ENCODE measurements around the gene LRRFIP1.

Gene LRRFIP1

GRCh38 chr2:237597196-237598145 is 29.9 kb upstream of the LRRFIP1 start:
- DNase-seq = peak; percentile 21

- DNase-seq = peak; percentile 20
These were observed 28.7 kb upstream of the LRRFIP1 start for GRCh38 chr2:237598468-237599208.

- DNase-seq = peak; percentile 17
These were observed 27.8 kb upstream of the LRRFIP1 start for GRCh38 chr2:237599465-237600110.

DNA sequence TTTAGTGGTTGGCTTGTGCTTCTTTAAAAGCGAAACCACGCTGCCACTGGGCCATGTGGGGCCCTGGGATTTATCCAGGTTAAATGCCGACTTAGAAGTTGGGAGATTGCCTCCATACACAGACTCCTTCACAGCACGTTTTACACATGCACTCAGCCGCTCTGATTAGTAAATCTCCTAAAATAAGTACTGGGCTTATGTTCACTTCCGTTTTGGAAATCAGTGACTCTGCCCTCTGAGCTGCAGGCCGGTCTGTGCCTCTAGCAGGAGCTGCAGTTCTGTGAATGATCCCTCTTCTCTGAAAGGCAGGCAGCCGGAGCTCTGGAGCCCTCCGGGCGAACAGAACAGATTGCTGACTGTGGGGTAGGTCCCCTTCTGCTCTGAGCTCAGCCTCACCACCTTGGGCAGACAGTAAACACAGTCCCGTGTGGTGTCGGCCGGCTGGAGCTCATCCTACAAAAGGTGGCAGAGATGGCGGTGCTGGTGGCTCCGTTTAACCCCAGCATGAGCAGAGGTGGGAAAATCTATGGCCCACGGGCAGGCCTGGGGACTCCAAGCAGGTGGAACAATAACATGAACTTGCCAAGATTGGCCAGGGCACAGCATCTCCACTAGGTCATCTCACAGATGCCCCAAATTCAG is 27.1 kb upstream of the LRRFIP1 start:
- DNase-seq = peak; percentile 68

DNA sequence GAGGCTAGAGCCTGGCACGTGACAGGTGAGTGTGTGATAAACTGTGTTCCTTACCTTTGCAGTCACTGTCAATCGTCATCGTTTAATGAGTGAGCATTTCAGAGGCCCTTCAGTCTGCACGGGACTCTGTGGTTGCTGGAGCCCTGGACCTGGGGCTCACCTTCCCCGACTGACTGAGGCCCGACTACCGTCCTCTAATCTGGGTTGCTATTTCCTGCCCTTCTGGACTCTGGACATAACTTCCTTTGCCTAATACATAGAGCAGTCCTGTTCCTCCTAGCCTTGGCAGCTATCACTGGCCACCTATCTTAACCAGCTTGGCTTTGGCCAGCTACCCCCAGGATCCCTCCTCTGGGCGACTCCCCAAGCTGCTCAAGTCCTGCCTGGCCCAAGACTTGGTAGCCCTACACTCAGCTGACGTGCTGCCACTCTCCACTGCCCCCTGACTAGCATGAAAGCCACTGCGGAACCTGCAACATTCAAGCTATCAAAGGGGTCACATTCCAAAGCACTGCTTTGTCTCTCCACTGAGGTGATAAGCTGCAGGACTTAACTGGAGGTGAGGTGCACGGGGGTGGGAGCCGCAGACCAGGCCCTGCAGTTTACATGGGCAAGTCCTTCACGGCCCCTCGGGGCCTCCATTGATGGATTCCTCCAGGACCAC is 25.8 kb upstream of the LRRFIP1 start:
- peak; percentile 25 for DNase-seq

- DNase-seq = peak; percentile 6
These were observed 25.0 kb upstream of the LRRFIP1 start for GRCh38 chr2:237602409-237602808.

GRCh38 chr2:237603049-237603717 is 24.2 kb upstream of the LRRFIP1 start:
- DNase-seq = peak; percentile 12

DNA sequence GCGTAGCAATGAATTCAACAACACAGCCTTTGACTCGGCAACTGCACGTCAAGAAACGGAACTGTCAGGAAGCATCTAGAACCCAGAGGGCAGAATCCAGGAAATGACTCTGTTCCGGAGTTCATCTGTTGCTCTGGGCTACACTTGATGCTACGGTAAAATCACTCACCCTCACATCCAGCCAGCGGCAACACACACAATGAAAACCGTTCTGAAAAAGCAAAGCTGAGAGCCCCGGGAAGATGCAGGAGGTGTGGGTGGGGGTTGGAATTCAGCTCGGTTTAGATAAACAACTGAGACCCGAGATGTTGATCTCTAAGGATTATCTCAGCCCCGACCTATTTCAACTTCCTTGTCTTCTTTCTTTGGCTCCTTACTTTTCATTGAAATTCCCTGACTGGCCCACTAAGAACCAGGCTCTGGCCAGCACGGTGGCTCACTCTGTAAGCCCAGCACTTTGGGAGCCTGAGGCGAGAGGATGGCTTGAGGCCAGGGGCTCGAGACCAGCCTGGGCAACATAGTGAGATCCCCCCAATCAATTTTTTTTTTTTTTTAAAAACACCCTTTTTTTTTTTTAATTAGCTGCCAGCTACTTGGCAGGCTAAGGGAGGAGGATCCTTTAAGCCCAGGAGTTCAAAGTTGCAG is 23.5 kb upstream of the LRRFIP1 start:
- DNase-seq = peak; percentile 67

DNA sequence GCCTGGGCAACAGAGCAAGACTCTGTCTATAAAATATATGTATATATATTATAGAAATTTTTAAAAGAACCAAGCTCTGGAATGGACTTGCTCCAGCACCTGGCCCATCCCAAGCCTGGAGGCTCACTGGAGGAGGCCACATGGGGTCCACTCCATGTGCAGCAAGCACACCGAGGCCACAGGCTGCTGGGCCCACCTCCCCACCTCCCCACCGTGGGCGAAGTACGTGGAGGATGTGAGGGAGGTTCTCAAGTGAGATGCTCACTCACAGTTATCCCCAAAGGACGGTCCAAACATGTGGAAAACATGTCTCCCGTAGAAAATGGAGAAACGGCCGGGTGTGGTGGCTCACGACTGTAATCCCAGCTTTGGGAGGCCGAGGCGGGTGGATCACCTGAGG is 23.0 kb upstream of the LRRFIP1 start:
- DNase-seq = peak; percentile 10

- peak; percentile 32 for DNase-seq
These were observed 22.4 kb upstream of the LRRFIP1 start for GRCh38 chr2:237604960-237605359.

GRCh38 chr2:237606522-237606921 is 20.9 kb upstream of the LRRFIP1 start:
- peak; percentile 26 for DNase-seq

DNA sequence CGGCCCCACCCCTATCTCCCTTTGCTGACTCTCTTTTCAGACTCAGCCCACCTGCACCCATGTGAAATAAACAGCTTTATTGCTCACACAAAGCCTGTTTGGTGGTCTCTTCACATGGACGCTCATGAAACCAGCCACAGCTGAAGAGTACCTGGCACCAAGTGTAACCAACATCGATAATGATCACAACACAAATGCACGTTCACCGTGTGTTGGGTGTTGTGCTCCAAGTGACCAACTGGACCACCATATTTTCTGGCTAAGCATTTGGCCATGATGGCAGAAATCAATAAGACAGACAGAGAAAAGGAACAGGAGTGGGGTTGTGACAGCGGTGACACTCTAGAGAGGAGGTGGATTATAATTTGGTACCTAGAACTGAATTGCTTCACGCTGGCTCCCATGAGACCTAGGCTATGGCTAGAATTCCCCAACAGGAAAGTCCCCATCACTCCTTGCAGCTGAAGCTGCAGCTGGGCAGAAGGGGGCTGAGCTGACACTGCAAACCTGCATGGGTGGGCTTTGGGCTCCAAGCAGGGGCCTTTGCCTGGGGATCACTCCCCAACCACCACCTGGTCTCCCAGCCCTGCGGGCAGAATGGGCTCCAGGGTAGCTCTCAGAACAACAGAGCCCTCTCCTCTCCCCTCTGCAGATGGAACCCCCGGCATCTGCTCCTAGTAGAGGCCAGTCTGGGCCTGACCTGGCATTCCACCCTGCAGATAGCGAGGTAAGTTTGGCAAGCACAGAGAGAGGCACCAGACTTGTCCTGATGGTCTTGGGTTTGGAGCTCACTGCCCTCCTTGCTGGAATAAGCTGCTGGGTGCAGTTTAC is 14.6 kb upstream of the LRRFIP1 start:
- DNase-seq = peak; percentile 16

DNA sequence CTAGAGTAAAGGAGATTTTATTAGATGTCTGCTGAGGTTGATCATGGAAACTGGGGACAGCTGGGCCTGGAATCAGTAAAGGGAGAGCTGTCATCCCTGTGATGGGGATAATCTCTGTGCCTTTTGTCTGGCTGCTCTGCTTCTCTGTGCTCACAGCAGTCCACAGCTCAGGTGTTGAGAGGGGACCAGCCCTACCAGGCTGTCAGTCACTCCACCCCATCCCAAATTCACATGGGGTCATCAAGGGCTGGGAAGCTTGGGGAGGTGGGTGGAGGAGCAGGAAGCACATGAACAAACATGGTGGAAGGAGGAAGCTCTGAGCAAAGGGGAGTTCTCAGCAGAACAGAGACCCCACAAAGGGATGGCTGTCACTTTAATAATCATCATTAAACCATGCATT is 13.7 kb upstream of the LRRFIP1 start:
- no peak for DNase-seq

DNA sequence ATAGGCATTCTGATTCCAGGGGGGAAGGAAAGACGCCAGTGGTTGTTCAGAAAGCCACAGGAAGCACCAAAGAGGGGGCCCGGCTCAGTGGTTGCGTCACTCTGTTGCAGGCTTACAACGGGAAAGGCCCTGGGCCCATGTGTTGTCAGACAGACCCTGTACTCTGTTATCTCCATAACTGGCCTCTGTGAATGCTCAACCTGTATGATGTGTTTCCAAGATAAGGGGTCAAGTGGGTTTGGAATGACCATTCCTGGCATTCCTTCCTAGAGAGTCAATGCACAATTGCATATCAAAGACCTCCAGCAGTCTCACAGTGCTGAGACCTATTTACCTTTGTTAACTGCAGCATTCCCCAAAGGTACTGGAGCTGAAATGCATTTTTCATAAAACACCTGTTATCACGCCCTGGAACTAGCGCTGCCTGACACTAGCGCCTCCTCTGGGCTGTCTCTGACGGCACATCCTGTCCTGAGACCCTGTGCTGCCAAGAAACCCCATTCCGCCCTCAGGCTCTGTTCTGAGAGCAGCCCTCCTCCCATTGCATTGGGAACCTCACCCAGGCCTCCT is 13.2 kb upstream of the LRRFIP1 start:
- peak; percentile 16 for DNase-seq

DNA sequence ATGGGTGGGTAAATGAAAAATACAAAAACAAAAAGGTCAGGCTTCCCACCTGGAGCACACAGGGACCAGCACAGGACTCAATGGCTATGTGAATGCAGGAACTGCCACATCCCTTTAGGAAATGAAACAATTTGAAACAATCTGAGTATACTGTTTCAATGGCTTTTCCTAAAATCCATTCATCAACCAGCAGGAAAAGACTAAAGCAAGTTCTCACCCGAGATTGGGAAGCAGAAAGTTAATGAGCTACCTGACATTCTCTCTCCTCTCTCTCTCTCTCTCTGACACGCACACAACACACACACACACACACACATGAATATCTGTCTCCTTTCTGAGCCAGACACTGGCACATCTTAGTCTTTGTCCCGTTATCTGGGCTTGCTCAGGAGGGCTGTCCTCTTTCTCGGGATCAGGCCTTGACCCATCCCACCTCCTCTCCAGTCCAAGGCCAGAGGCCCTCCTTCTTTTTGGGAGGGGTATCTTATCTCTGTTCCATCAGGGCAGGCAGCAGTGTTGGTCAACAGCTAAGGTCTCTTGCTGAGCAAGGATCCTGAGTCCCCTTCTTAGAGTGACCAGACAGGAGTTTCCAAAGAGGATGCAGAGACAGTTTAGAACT is 11.6 kb upstream of the LRRFIP1 start:
- DNase-seq = peak; percentile 15

GRCh38 chr2:237616373-237616733 is 11.0 kb upstream of the LRRFIP1 start:
- no peak for DNase-seq

GRCh38 chr2:237616734-237617586 is 10.4 kb upstream of the LRRFIP1 start:
- peak; percentile 46 for DNase-seq

DNA sequence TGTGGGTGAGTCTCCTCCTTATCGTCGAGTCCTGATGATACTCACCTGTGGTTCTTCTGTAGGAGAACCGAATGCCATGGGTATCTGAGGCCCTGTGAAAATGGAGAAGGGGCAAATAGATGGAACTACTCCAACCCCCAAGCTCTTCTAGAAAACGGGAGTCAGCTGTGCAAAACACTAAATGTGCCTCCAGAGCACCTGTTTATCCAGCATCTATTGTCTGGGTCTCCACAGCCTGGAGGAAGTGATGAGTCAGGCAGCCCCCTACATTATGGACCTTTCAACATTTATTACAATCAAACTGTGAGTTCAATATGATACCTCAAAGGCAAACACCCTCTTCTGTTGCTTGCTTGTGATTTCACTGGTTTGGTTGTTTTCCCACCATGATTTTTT is 9.8 kb upstream of the LRRFIP1 start:
- DNase-seq = no peak

All from left hindlimb (tissue), 1 donor.